DND-41 (cell line): Measurements from ENCODE around the gene SPINT2.

Experiments
- ATAC-seq: fragments of 200-7000 bp; cut with Tn5 transposase; 3 replicates; pipeline ENCODE4 v1.9.1; 2021; ENCODE audit warnings: low read depth; ENCODE audit not compliant: insufficient read depth
- DNase-seq: peaks from one replicate; pipeline ENCODE4 v3.0.0-alpha.2; 2020
- H2AFZ ChIP-seq: 2 replicates; pipeline ENCODE4 v1.6.0; 2012; ENCODE audit warnings: low read depth, low read length
- H3K27ac ChIP-seq: 2 replicates; pipeline ENCODE4 v1.5.1; 2012; ENCODE audit warnings: low read length, inconsistent platforms
- H3K27me3 ChIP-seq: fragments of 200-600 bp; sonication (generic); 2 replicates; pipeline ENCODE4 v1.6.0; 2012; ENCODE audit warnings: low read length, mild to moderate bottlenecking, inconsistent platforms; ENCODE audit not compliant: insufficient read depth, poor library complexity
- H3K36me3 ChIP-seq: 2 replicates; pipeline ENCODE4 v1.5.1; 2012; ENCODE audit warnings: low read length, inconsistent platforms; ENCODE audit not compliant: insufficient read depth
- H3K4me1 ChIP-seq: 2 replicates; pipeline ENCODE4 v1.5.1; 2012; ENCODE audit warnings: mild to moderate bottlenecking, low read length; ENCODE audit not compliant: insufficient read depth
- H3K4me2 ChIP-seq: 2 replicates; pipeline ENCODE4 v1.6.0; 2012; ENCODE audit warnings: mild to moderate bottlenecking, moderate library complexity, low read length, inconsistent platforms; ENCODE audit not compliant: insufficient read depth
- H3K4me3 ChIP-seq, 2 experiments: fragments of 200-600 bp in 1 of 2; shearing (Covaris generic) in 1 of 2; 2 replicates each; pipeline ENCODE4 v1.5.1; 2012 to 2016; ENCODE audit warnings: inconsistent platforms in 2 of 2, low read length in 2 of 2, mild to moderate bottlenecking in 2 of 2, low read depth in 1 of 2, moderate library complexity in 1 of 2
- H3K79me2 ChIP-seq: 2 replicates; pipeline ENCODE4 v1.6.0; 2012; ENCODE audit warnings: low read length, inconsistent platforms; ENCODE audit not compliant: insufficient read depth
- H3K9ac ChIP-seq: 2 replicates; pipeline ENCODE4 v1.6.0; 2012; ENCODE audit warnings: low read depth, mild to moderate bottlenecking, inconsistent platforms, low read length, moderate library complexity
- H3K9me3 ChIP-seq: 2 replicates; pipeline ENCODE4 v1.5.1; 2012; ENCODE audit warnings: low read length, moderate library complexity, mild to moderate bottlenecking, inconsistent platforms; ENCODE audit not compliant: insufficient read depth, severe bottlenecking
- H4K20me1 ChIP-seq: 2 replicates; pipeline ENCODE4 v1.6.0; 2012; ENCODE audit warnings: low read length; ENCODE audit not compliant: insufficient read depth
- EZH2 ChIP-seq: IDR thresholded peaks from 3 replicates; pipeline ENCODE4 v1.6.1; 2012; ENCODE audit warnings: borderline replicate concordance, low read depth, mild to moderate bottlenecking, moderate library complexity, low read length, inconsistent platforms; ENCODE audit not compliant: severe bottlenecking
- TF ChIP-seq, protein P1 (sequence below): IDR thresholded peaks from 2 replicates; pipeline ENCODE4 v1.5.1; 2012; ENCODE audit warnings: borderline replicate concordance, low read length, moderate library complexity, mild to moderate bottlenecking; ENCODE audit not compliant: poor library complexity, severe bottlenecking; ENCODE audit errors: extremely low read depth

The SPINT2 gene

DNA sequence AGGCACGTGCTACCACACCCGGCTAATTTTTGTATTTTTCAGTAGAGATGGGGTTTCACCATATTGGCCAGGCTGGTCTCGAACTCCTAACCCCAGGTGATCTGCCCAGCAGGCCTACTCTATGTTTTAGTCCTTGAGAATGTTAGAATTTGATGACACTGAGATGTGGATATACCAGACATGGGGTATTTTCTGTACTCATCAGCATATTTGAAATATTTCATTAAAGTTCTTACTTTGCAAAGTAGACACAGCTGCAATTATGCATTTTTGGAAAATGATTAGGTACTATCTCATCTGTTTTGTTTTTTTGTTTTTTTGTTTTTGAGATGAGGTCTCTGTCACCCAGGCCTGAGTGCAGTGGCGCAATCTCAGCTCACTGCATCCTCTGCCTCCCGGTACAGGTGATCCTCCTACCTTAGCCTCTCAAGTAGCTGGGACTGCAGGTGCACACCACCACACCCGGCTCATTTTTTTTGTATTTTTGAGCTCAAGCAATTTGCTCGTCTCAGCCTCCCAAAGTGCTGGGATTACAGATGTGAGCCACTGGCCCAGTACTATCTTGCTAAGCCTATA lies 12.7 kb downstream of the SPINT2 start:
- H3K9me3 ChIP-seq = no peaks in the 10 kb centered on the region
- TF ChIP-seq, protein P1, sequence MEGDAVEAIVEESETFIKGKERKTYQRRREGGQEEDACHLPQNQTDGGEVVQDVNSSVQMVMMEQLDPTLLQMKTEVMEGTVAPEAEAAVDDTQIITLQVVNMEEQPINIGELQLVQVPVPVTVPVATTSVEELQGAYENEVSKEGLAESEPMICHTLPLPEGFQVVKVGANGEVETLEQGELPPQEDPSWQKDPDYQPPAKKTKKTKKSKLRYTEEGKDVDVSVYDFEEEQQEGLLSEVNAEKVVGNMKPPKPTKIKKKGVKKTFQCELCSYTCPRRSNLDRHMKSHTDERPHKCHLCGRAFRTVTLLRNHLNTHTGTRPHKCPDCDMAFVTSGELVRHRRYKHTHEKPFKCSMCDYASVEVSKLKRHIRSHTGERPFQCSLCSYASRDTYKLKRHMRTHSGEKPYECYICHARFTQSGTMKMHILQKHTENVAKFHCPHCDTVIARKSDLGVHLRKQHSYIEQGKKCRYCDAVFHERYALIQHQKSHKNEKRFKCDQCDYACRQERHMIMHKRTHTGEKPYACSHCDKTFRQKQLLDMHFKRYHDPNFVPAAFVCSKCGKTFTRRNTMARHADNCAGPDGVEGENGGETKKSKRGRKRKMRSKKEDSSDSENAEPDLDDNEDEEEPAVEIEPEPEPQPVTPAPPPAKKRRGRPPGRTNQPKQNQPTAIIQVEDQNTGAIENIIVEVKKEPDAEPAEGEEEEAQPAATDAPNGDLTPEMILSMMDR = no peak
- TF ChIP-seq EZH2 = no peak
- H4K20me1 ChIP-seq = no peaks in the 10 kb centered on the region
- no peak overlapping the region for H3K4me3 ChIP-seq
- ATAC-seq (no peak), DNase-seq (no peak)
- no peaks in the 10 kb centered on the region for H3K36me3 ChIP-seq
- no peak overlapping the region for H3K9ac ChIP-seq
- H2AFZ ChIP-seq = no peak overlapping the region
- no peaks in the 10 kb centered on the region for H3K27me3 ChIP-seq
- no peak overlapping the region for H3K27ac ChIP-seq
- H3K4me1 ChIP-seq = no peaks in the 10 kb centered on the region
- H3K79me2 ChIP-seq = no peaks in the 10 kb centered on the region
- no peak overlapping the region for H3K4me2 ChIP-seq

DNA sequence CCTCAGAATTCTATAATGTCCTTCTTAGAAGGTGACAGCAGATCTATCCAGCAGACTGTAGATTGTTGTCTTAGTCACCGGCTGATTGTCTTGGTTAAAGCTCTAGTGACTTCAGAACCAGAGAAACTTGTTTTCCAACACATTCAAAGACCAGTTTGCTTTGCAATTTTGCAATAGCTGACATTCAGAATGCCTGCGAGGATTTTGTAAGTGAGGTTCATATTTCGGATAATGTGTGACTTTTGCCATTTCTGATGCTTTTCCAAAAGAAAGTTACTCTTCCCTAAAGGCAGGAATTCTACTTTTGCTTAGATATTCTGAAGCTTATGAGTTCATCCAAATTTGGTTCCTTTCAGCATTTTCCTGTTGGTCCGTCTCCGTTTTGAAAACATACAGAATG lies 13.2 kb downstream of the SPINT2 start:
- H3K9ac ChIP-seq = no peak overlapping the region
- no peak overlapping the region for H3K4me3 ChIP-seq
- H2AFZ ChIP-seq = no peak overlapping the region
- H3K9me3 ChIP-seq = no peaks in the 10 kb centered on the region
- H3K4me2 ChIP-seq = no peak overlapping the region
- no peaks in the 10 kb centered on the region for H3K4me1 ChIP-seq
- no peak overlapping the region for H3K27ac ChIP-seq
- H3K36me3 ChIP-seq = no peaks in the 10 kb centered on the region
- TF ChIP-seq, protein P1 = no peak
- TF ChIP-seq EZH2 = no peak
- no peaks in the 10 kb centered on the region for H3K79me2 ChIP-seq
- DNase-seq (no peak), ATAC-seq (no peak)
- H4K20me1 ChIP-seq = no peaks in the 10 kb centered on the region
- H3K27me3 ChIP-seq = no peaks in the 10 kb centered on the region

DNA sequence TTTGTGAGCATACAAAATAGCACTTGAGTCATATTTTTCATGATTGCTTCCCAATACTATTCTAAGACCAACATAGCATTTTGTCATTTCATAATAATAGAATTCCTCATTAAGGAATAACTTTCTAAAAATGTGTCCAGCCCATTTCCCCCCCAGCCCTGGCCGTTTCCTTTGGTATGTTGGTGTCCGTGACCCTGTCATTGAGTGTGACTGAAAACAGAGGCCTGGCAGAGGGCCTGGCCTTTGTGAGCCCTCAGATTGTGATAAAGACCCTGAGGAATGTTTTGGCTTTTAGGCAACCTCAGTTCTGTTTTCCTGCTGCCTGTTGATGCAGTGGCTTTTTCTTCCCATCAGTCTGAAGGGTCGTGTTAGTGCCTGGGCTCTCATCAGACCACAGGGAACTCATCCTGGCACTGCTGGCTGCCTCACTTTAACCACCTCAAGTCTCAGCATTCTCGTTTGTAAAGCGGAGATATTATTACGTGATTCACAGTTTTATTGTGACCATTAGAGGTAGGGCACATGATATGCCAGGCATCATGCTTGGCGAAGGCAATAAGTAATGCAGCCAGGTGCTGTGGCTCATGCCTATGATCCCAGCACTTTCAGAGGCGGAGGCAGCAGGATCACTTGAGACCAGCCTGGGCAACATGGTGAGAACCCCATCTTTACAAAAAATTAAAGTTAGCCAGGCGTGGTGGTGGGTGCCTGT lies 13.8 kb downstream of the SPINT2 start:
- Histone ChIP-seq H3K9ac (no peak overlapping the region), H2AFZ (no peak overlapping the region), H4K20me1 (no peaks in the 10 kb centered on the region), H3K4me2 (no peak overlapping the region), H3K36me3 (no peaks in the 10 kb centered on the region), H3K4me3 (no peak overlapping the region), H3K27me3 (no peaks in the 10 kb centered on the region), H3K9me3 (no peaks in the 10 kb centered on the region), H3K79me2 (no peaks in the 10 kb centered on the region), H3K27ac (no peak overlapping the region), H3K4me1 (no peaks in the 10 kb centered on the region)
- TF ChIP-seq, protein P1 = no peak
- TF ChIP-seq EZH2 = no peak
- ATAC-seq (no peak), DNase-seq (no peak)

DNA sequence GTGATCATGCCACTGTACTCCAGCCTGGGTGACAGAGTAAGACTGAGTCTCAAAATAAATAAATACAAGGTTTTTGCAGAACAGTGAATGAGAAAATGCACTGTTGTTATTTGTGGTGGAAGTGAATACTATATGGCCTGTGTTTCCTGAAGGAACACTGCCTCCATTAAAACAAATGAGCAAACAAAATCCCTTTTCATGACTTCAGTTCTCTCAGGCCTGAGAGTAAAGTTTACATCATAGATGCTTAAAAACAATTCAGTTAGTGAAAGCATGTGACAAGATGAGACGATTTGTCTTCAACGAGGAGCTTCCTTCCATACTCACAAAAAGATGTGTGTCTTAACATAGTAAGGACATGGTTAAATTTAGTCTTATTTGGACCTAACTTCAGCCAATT lies 14.4 kb downstream of the SPINT2 start:
- Histone ChIP-seq H3K27me3 (no peaks in the 10 kb centered on the region), H3K4me2 (no peak overlapping the region), H3K27ac (no peak overlapping the region), H3K4me3 (no peak overlapping the region), H2AFZ (no peak overlapping the region), H3K79me2 (no peaks in the 10 kb centered on the region), H4K20me1 (no peaks in the 10 kb centered on the region), H3K9ac (no peak overlapping the region), H3K4me1 (no peaks in the 10 kb centered on the region), H3K9me3 (no peaks in the 10 kb centered on the region), H3K36me3 (no peaks in the 10 kb centered on the region)
- no peak for ATAC-seq
- no peak for DNase-seq
- no peak for TF ChIP-seq EZH2
- TF ChIP-seq, protein P1 = no peak
